SJSA1 (cell line): ENCODE measurements around the gene SERP2. TPM values are rescaled to one million over a fixed set of nuclear protein-coding genes. Genes with fewer than 3 reads are reported as not detected.

Experiments used
- DNase-seq, 2 experiments: peaks; one replicate each; pipeline ENCODE4 v3.0.0-alpha.2; 2015 to 2020; ENCODE audit warnings: low spot score in 2 of 2, low read depth in 1 of 2
- H3K27ac ChIP-seq: fragments of 250-450 bp; sonication (Bioruptor Pico); 2 replicates; pipeline ENCODE4 v1.5.1; 2020; ENCODE audit warnings: mild to moderate bottlenecking, moderate library complexity
- H3K27me3 ChIP-seq: fragments of 250-450 bp; sonication (Bioruptor Pico); replicated peaks from 2 replicates; pipeline ENCODE4 v1.5.1; 2020; ENCODE audit warnings: mild to moderate bottlenecking, moderate library complexity
- H3K36me3 ChIP-seq: fragments of 250-450 bp; sonication (Bioruptor Pico); 2 replicates; pipeline ENCODE4 v1.5.1; 2020; ENCODE audit warnings: mild to moderate bottlenecking
- H3K4me1 ChIP-seq: fragments of 250-450 bp; sonication (Bioruptor Pico); replicated peaks from 2 replicates; pipeline ENCODE4 v1.6.1; 2021; ENCODE audit warnings: mild to moderate bottlenecking
- H3K4me3 ChIP-seq: fragments of 250-450 bp; sonication (Bioruptor Pico); 2 replicates; pipeline ENCODE4 v1.5.1; 2020; ENCODE audit warnings: mild to moderate bottlenecking
- H3K9me3 ChIP-seq: fragments of 250-450 bp; sonication (Bioruptor Pico); replicated peaks from 2 replicates; pipeline ENCODE4 v1.5.1; 2020; ENCODE audit warnings: mild to moderate bottlenecking
- total RNA-seq: library from RNA; depleted of rRNA; stranded (reverse); fragments of >200 nt; shearing (Covaris generic); gene quantifications from 2 replicates; pipeline ENCODE4 v1.2.3, GENCODE V29; 2014

The SERP2 gene
- total RNA-seq, 1 experiment from 2014 or later = not detected

DNA sequence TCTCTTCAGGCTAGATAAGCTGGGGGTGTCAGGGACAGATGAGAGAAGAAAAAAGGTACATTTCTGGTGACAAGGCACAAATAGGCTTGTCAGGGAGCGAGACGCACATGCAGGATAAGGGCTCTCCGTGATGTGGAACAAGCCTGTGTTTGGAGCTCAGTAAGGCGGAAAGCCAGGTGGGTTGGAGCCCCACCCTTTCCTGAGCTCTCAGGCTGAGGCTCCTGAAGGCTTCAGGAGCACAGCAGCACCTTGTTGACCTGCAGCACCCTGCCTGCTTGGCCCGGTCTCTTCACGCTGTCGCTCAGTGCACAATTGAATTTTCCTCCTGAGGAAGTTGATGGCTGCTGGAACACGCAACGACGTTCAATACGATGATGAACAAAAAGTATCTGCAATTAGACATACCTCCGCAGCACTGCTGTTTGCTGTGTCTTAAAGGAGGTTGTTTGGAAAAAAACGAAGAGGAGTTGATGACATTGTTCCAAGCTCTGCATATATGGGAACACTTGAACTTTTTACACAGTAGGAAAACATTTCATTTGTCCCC lies 29.3 kb downstream of the SERP2 start:
- peaks cover 11% of the 10 kb centered on the region for H3K4me1 ChIP-seq
- H3K27me3 ChIP-seq = no peaks in the 10 kb centered on the region
- H3K36me3 ChIP-seq = no peaks in the 10 kb centered on the region
- H3K9me3 ChIP-seq = no peaks in the 10 kb centered on the region
- DNase-seq = no peak
- no peak overlapping the region for H3K4me3 ChIP-seq
- no peak overlapping the region for H3K27ac ChIP-seq

DNA sequence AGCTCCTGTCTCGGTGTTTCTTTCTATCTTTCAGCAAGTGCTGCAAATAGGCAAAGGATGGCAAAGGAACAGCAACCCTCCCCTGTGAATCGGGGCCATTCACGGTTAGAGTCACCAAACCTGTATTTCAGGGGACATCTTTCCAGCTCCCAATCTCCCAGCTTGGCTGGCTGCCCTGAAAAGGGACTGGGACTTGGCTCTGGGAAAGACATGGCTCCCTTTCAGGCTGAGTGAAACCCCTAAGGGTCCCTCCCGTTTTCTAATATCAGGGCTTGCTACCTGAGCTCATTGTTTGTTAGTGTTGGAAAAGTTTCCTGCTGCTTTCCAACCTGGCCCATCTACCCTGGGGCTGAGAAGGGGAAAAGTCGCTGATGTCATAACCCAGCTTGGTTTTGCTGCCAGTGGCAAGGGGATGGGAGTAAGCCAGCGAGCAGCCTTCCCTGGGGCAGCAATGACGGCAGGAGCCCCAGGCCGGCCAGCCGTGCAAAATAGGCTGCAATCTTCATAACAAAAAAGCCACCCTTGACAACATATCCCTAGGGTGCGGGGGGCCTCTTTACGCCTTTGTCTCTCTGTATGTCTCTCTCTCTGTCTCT lies 29.9 kb downstream of the SERP2 start:
- Histone ChIP-seq H3K27ac (no peak overlapping the region), H3K27me3 (no peaks in the 10 kb centered on the region), H3K4me1 (peaks cover 11% of the 10 kb centered on the region), H3K9me3 (no peaks in the 10 kb centered on the region), H3K36me3 (no peaks in the 10 kb centered on the region), H3K4me3 (no peak overlapping the region)
- DNase-seq = no peak

GRCh38 chr13:44404261-44405132 lies 30.9 kb downstream of the SERP2 start:
- peaks cover 11% of the 10 kb centered on the region for H3K4me1 ChIP-seq
- H3K9me3 ChIP-seq = no peaks in the 10 kb centered on the region
- H3K4me3 ChIP-seq = no peak overlapping the region
- peak in 1 of 2 experiments; percentile 5 for DNase-seq
- no peaks in the 10 kb centered on the region for H3K27me3 ChIP-seq
- H3K36me3 ChIP-seq = no peaks in the 10 kb centered on the region
- H3K27ac ChIP-seq = no peak overlapping the region

DNA sequence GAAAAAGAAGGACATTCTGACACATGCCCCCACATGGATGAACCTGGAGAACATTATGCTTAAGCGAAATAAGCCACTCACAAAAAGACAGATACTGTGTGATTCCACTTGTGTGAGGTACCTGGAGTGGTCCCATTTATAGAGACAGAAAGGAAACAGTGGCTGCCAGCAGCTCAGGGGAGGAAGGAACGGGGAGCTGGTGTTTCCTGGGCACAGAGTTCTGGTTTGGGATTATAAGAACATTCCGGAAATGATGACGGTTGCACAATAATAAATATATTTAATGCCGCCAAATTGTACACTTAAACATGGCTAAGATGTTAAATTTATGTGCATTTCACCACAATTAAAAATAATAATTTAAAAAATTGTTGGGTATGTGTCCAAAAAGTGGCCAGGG lies 33.0 kb downstream of the SERP2 start:
- H3K9me3 ChIP-seq = no peaks in the 10 kb centered on the region
- H3K4me3 ChIP-seq = no peak overlapping the region
- no peaks in the 10 kb centered on the region for H3K36me3 ChIP-seq
- H3K4me1 ChIP-seq = peaks cover 11% of the 10 kb centered on the region
- no peak for DNase-seq
- H3K27ac ChIP-seq = no peak overlapping the region
- H3K27me3 ChIP-seq = no peaks in the 10 kb centered on the region

DNA sequence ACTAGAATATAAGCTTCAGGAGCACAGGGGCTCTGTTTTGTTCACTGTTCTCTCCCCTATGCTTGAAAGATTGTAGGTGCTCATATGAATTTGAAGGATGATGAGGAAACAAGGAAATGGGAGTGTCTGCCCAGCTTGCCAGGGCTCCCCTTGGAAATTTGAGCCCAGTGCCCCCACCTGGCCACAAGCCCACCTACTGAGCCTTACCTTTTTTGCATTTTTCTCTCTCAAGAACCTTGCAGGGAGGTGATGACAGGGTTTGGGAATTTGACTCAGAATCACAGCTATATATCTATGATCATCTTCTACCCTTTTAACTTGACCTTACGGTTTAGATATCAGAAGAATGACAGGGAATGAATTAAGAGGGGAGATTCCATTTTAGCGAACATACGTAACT lies 33.8 kb downstream of the SERP2 start:
- DNase-seq = no peak
- no peak overlapping the region for H3K4me3 ChIP-seq
- no peak overlapping the region for H3K27ac ChIP-seq
- H3K9me3 ChIP-seq = no peaks in the 10 kb centered on the region
- H3K4me1 ChIP-seq = peaks cover 11% of the 10 kb centered on the region
- no peaks in the 10 kb centered on the region for H3K36me3 ChIP-seq
- no peaks in the 10 kb centered on the region for H3K27me3 ChIP-seq

DNA sequence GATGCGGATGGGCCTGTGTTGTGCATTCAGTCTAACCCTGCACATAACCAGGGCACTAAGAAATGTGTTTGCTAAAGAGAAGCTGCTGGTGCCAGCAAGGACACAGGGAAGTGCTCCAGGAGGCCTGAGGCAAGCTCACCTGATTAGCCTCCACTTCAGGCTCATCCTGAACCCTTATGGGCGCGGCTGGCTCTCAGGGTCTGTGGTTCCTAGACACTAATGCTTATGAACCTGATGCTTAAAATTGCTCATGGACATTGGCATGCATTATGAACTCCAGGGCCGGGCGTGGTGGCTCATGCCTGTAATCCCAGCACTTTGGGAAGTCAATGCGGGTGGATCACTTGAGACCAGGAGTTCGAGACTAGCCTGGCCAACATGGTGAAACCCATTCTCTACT lies 34.3 kb downstream of the SERP2 start:
- Histone ChIP-seq H3K4me3 (no peak overlapping the region), H3K36me3 (no peaks in the 10 kb centered on the region), H3K9me3 (no peaks in the 10 kb centered on the region), H3K4me1 (peaks cover 11% of the 10 kb centered on the region), H3K27ac (no peak overlapping the region), H3K27me3 (no peaks in the 10 kb centered on the region)
- DNase-seq = no peak

- Histone ChIP-seq H3K27me3 (no peaks in the 10 kb centered on the region), H3K4me3 (no peak overlapping the region), H3K4me1 (peaks cover under 1% of the 10 kb centered on the region), H3K36me3 (no peaks in the 10 kb centered on the region), H3K27ac (no peak overlapping the region), H3K9me3 (no peaks in the 10 kb centered on the region)
- no peak for DNase-seq
These were observed 36.0 kb downstream of the SERP2 start for GRCh38 chr13:44409595-44409994.

DNA sequence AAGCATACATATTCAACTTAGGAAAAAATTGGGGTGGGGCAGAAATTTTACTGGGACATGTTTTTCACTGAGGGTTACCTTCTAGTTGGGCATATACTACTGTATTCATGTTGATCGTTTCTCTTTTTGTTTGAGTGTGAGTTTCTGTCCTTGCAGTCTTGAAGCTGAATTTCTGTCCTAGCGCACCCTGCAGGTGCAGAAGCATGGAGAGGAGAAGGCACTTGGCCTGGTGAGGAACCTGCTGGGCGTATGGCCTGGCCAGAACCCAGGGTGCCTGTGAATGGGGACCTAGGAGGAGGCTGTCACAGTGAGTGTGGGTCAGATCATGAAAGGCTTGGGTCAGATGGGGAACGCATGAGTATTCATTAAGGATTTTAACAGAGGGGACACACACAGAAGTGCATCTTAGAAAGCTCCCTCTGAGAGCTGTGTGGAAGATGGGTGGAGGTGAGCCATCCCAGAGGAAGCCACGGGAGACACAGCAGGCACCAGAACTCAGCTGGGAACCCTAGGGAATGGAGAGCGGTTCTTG lies 36.8 kb downstream of the SERP2 start:
- H3K4me1 ChIP-seq = no peaks in the 10 kb centered on the region
- no peak for DNase-seq
- no peak overlapping the region for H3K4me3 ChIP-seq
- no peaks in the 10 kb centered on the region for H3K36me3 ChIP-seq
- H3K27me3 ChIP-seq = no peaks in the 10 kb centered on the region
- no peaks in the 10 kb centered on the region for H3K9me3 ChIP-seq
- H3K27ac ChIP-seq = no peak overlapping the region

DNA sequence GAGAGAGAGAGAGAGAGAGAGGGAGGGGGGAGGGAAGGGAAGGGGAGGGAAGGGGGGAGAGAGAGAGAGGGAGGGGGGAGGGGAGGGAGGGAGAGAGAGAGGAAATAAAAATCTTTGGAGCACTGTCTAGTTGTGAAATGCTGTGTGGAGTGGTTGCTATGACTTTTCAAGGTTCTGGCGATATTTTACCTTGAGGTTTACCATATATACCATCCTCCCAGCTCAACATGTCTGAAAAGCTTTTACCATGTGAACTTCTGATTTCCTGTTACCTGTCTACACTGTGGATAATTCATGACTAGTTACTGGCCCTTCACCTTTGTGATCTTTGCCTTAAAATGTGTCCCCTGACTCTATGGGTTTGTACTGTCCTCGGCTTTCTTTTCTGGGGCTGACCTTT lies 38.2 kb downstream of the SERP2 start:
- no peaks in the 10 kb centered on the region for H3K36me3 ChIP-seq
- no peak overlapping the region for H3K27ac ChIP-seq
- H3K9me3 ChIP-seq = no peaks in the 10 kb centered on the region
- H3K27me3 ChIP-seq = no peaks in the 10 kb centered on the region
- DNase-seq = no peak
- no peak overlapping the region for H3K4me3 ChIP-seq
- H3K4me1 ChIP-seq = no peaks in the 10 kb centered on the region

- H3K27me3 ChIP-seq = no peaks in the 10 kb centered on the region
- H3K27ac ChIP-seq = no peak overlapping the region
- H3K4me3 ChIP-seq = no peak overlapping the region
- no peaks in the 10 kb centered on the region for H3K4me1 ChIP-seq
- DNase-seq = no peak
- no peaks in the 10 kb centered on the region for H3K9me3 ChIP-seq
- H3K36me3 ChIP-seq = no peaks in the 10 kb centered on the region
These were observed 38.8 kb downstream of the SERP2 start for GRCh38 chr13:44412346-44412935.

DNA sequence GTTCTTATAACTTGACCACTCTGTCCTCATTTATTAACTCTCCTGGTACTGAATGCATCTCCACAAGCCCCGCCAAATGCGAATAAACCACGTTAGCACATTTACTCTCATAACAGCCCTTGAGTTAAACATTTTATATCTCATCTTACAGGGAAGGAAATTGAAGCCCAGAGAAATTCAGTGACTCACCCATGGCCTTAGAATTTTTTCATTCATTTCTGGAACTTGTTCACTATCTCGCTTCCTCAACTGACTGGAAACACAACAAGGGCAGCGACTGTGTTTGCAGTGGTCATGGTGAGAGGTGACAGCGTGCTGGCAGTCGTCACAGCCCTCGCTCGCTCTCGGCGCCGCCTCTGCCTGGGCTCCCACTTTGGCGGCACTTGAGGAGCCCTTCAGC lies 39.5 kb downstream of the SERP2 start:
- Histone ChIP-seq H3K36me3 (no peaks in the 10 kb centered on the region), H3K4me3 (no peak overlapping the region), H3K27ac (no peak overlapping the region), H3K9me3 (no peaks in the 10 kb centered on the region), H3K27me3 (no peaks in the 10 kb centered on the region), H3K4me1 (no peaks in the 10 kb centered on the region; the same call in 1 of the 2 replicates)
- DNase-seq = no peak

GRCh38 chr13:44414716-44415115 lies 41.1 kb downstream of the SERP2 start:
- H3K4me1 ChIP-seq = no peaks in the 10 kb centered on the region; the same call in 1 of the 2 replicates
- H3K4me3 ChIP-seq = no peak overlapping the region
- no peak for DNase-seq
- no peaks in the 10 kb centered on the region for H3K9me3 ChIP-seq
- H3K27me3 ChIP-seq = no peaks in the 10 kb centered on the region
- no peaks in the 10 kb centered on the region for H3K36me3 ChIP-seq
- no peak overlapping the region for H3K27ac ChIP-seq

DNA sequence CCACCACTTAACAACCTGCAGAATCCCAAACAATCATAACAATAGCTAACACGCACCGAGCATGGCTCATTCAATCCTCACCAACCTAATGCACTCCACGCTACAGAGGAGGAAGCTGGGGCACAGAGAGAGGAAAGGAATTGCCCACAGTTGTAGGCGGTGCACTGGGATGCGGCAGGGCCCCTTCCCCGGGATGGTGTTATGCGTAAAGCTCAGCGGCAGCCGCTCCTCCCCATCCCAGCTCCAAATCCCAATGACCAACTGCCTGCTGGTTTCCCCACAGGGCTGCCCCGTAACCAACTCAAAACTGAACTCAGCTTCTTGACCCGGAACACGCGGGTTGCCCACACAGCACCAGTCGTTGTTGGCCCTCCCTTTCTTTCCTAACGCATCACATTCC lies 42.2 kb downstream of the SERP2 start:
- DNase-seq = no peak
- H3K4me1 ChIP-seq = no peaks in the 10 kb centered on the region; the same call in 1 of the 2 replicates
- H3K27me3 ChIP-seq = no peaks in the 10 kb centered on the region
- H3K4me3 ChIP-seq = no peak overlapping the region
- H3K27ac ChIP-seq = no peak overlapping the region
- no peaks in the 10 kb centered on the region for H3K36me3 ChIP-seq
- H3K9me3 ChIP-seq = no peaks in the 10 kb centered on the region

GRCh38 chr13:44416301-44416700 lies 42.7 kb downstream of the SERP2 start:
- Histone ChIP-seq H3K27me3 (no peaks in the 10 kb centered on the region), H3K4me1 (no peaks in the 10 kb centered on the region; the same call in 1 of the 2 replicates), H3K4me3 (no peak overlapping the region), H3K9me3 (no peaks in the 10 kb centered on the region), H3K27ac (no peak overlapping the region), H3K36me3 (no peaks in the 10 kb centered on the region)
- no peak for DNase-seq
